GM12878 (cell line): ENCODE results near the gene LCT. TPM values are rescaled to one million over a fixed set of nuclear protein-coding genes. Genes with fewer than 3 reads are reported as not detected.
"Not testable (repeated sequence)": the region's sequence is repeated elsewhere in the genome, so short reads cannot be mapped to it uniquely, and the experiment has no call there.

Source experiments
- ATAC-seq: fragments of 200-7000 bp; cut with Tn5 transposase; 3 replicates; pipeline ENCODE4 v1.9.1; 2020; ENCODE audit warnings: mild to moderate bottlenecking, moderate library complexity
- BruUV-seq: library from RNA; stranded (reverse); fragments of 400-500 nt; replicated peaks from 2 replicates; lab custom pipeline; 2021; lab: Mats Ljungman, UMichigan
- CTCF ChIA-PET: fragments of 300-600 bp; sonication (Branson Sonifier 250); formaldehyde crosslinking; extraction: SDS; loops from one replicate; lab custom pipeline; 2021; ENCODE audit warnings: inconsistent platforms; lab: Yijun Ruan, JAX
- POLR2A ChIA-PET: fragments of 350-600 bp; formaldehyde crosslinking; extraction: SDS; loops from one replicate; lab custom pipeline; 2021; ENCODE audit warnings: inconsistent platforms; lab: Charles Lee
- RAD21 ChIA-PET: fragments of 300-600 bp; sonication (Branson Sonifier 250); formaldehyde crosslinking; loops from one replicate; lab custom pipeline; 2023; ENCODE audit warnings: antibody characterized with exemption; ENCODE audit not compliant: unreplicated experiment; lab: Charles Lee
- SMC1A ChIA-PET: fragments of 300-600 bp; sonication (Branson Sonifier 250); formaldehyde crosslinking; loops from one replicate; lab custom pipeline; 2023; ENCODE audit not compliant: unreplicated experiment, uncharacterized antibody; lab: Charles Lee
- DNase-seq: peaks from one replicate; pipeline ENCODE4 v3.0.0-alpha.2; 2011; ENCODE audit warnings: low read depth, low spot score
- FAIRE-seq: peaks from 3 replicates; lab custom pipeline; 2011; peaks lifted over from hg19 to GRCh38; lab: Jason Lieb, UNC
- H2AFZ ChIP-seq: 2 replicates; pipeline ENCODE4 v1.6.0; 2011; ENCODE audit warnings: low read depth, low read length, control low read depth; ENCODE audit not compliant: control insufficient read depth
- H3K27ac ChIP-seq: 2 replicates; pipeline ENCODE4 v1.5.1; 2011; ENCODE audit warnings: control low read depth; ENCODE audit not compliant: control insufficient read depth, insufficient read depth
- H3K27me3 ChIP-seq, 2 experiments: replicated peaks in 1 of 2; 2 replicates each; pipeline versions ENCODE4 v1.6.0 to v1.6.1; 2011; ENCODE audit warnings: low read length in 1 of 2; ENCODE audit not compliant: control insufficient read depth in 2 of 2, insufficient read depth in 2 of 2
- H3K36me3 ChIP-seq, 2 experiments: 2 replicates each; pipeline ENCODE4 v1.5.1; 2011; ENCODE audit warnings: low read length in 1 of 2; ENCODE audit not compliant: control insufficient read depth in 2 of 2, insufficient read depth in 2 of 2
- H3K4me1 ChIP-seq: 2 replicates; pipeline ENCODE4 v1.6.1; 2011; ENCODE audit warnings: mild to moderate bottlenecking, low read length, moderate library complexity, mixed read lengths; ENCODE audit not compliant: control insufficient read depth, insufficient read depth
- H3K4me2 ChIP-seq: 2 replicates; pipeline ENCODE4 v1.6.0; 2011; ENCODE audit warnings: control low read depth; ENCODE audit not compliant: control insufficient read depth, insufficient read depth
- H3K4me3 ChIP-seq: fragments of 200-600 bp; sonication (generic); 2 replicates; pipeline ENCODE4 v1.5.1; 2016
- H3K79me2 ChIP-seq: 2 replicates; pipeline ENCODE4 v1.6.0; 2011; ENCODE audit warnings: low read length; ENCODE audit not compliant: control insufficient read depth, insufficient read depth
- H3K9ac ChIP-seq: 2 replicates; pipeline ENCODE4 v1.8.0; 2011; ENCODE audit warnings: low read length, control low read depth, mixed read lengths; ENCODE audit not compliant: control insufficient read depth, insufficient read depth
- H3K9me3 ChIP-seq: replicated peaks from 3 replicates; pipeline ENCODE4 v1.5.1; 2011; ENCODE audit warnings: mild to moderate bottlenecking, low read length; ENCODE audit not compliant: control insufficient read depth, insufficient read depth
- H4K20me1 ChIP-seq: 2 replicates; pipeline ENCODE4 v1.6.0; 2011; ENCODE audit not compliant: control insufficient read depth, insufficient read depth
- HCFC1 ChIP-seq: fragments of 150-350 bp; IDR thresholded peaks from 2 replicates; pipeline ENCODE4 v1.6.1; 2014; ENCODE audit warnings: low read length
- MEF2A ChIP-seq: IDR thresholded peaks from 2 replicates; pipeline ENCODE4 v1.6.1; 2011; ENCODE audit warnings: low read depth, mild to moderate bottlenecking, low read length, moderate library complexity; ENCODE audit not compliant: insufficient read depth
- RBBP5 ChIP-seq: fragments of 200-600 bp; sonication (generic); conservative IDR thresholded peaks from 2 replicates; pipeline ENCODE4 v1.6.1; 2016
- SPI1 ChIP-seq: IDR thresholded peaks from 2 replicates; pipeline ENCODE4 v1.6.1; 2011; ENCODE audit warnings: low read depth, mild to moderate bottlenecking, low read length, moderate library complexity, borderline replicate concordance; ENCODE audit not compliant: insufficient read depth
- WGBS: methylation state at CpG from one replicate; pipeline ENCODE4 v1.1.6; 2016; ENCODE audit warnings: low lambda C conversion rate; ENCODE audit not compliant: insufficient replicate concordance, insufficient coverage; ENCODE audit errors: missing lambda C conversion rate; 5-methylcytosine and 5-hydroxymethylcytosine counted together
- in situ Hi-C: fragments of 300-500 bp; cut with MboI; formaldehyde crosslinking; loops from 9 replicates; pipeline ENCODE4 v1.14.3; 2018; ENCODE audit warnings: mixed read lengths
- intact Hi-C: fragments of 100-400 bp; cut with micrococcal nuclease; formaldehyde crosslinking; loops from one replicate; pipeline ENCODE4 v1.14.2; 2022; ENCODE audit not compliant: unreplicated experiment
- polyA plus RNA-seq, 11 experiments: library from polyadenylated mRNA; depleted of rRNA in 4 of 11; unstranded in 6 of 11; stranded (reverse) in 5 of 11; fragments of >200 nt; fragmentation: Nextera tagmentation in 4 of 11; fragmentation: Illumina TruSeq in 1 of 11; extraction: Ambion mirVana in 4 of 11; extraction: Trizol in 1 of 11; gene quantifications; 1 replicate in 1 of 11; 2 replicates in 10 of 11; pipeline versions ENCODE4 v1.2.1 to v1.2.3, GENCODE V29; 2011 to 2016; ENCODE audit warnings: inconsistent platforms in 2 of 11, missing spikeins in 2 of 11, low read depth in 1 of 11
- total RNA-seq, 4 experiments: library from RNA; depleted of rRNA in 3 of 4; stranded (reverse); fragments of >200 nt in 3 of 4; fragmentation: Illumina TruSeq in 1 of 4; extraction: Trizol in 1 of 4; gene quantifications; 2 replicates each; pipeline versions ENCODE4 v1.2.1 to v1.2.3, GENCODE V29; 2013 to 2021
- TF ChIP-seq, protein P1 (sequence below): fragments of 450-650 bp; IDR thresholded peaks from 2 replicates; pipeline ENCODE4 v1.6.1; 2017; ENCODE audit warnings: mild to moderate bottlenecking, moderate library complexity
- TF ChIP-seq, protein P2 (sequence below), 3 experiments: IDR thresholded peaks in 2 of 3; conservative IDR thresholded peaks in 1 of 3; 2 replicates each; pipeline ENCODE4 v1.5.1; 2011; ENCODE audit warnings: low read depth in 3 of 3, low read length in 3 of 3, mild to moderate bottlenecking in 3 of 3, control low read depth in 2 of 3, moderate library complexity in 2 of 3, inconsistent platforms in 1 of 3, mixed read lengths in 1 of 3; ENCODE audit not compliant: control insufficient read depth in 2 of 3, insufficient read depth in 1 of 3; ENCODE audit errors: extremely low read depth in 1 of 3

The LCT gene
- total and polyA plus RNA-seq, 10 of the 15 experiments (the other 5 are each of a cell fraction or from before 2014, with no cell fraction given), result 0.02 to 0.09 (median 0.07) TPM; not detected in 3

DNA sequence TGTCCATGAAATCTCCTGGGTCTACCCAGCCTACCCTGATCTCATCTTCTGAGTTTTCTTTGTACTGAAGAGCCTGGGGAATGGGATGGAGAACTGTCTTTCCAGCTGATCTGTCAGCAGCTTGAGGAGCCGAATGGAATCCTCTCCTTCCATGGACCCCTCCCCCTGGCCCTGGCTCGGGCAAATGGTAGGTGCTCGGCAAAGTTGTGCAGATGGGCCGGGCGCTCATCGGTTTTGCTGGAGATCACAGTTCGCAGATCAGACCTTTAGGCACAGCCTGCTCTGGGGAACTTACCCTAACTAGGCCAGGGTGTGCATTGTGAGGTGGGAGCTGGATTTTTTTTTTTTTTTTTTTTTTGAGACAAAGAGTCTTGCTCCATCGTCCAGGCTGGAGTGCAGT lies 40.4 kb downstream of the LCT start (continued):
- TF ChIP-seq, protein P1, sequence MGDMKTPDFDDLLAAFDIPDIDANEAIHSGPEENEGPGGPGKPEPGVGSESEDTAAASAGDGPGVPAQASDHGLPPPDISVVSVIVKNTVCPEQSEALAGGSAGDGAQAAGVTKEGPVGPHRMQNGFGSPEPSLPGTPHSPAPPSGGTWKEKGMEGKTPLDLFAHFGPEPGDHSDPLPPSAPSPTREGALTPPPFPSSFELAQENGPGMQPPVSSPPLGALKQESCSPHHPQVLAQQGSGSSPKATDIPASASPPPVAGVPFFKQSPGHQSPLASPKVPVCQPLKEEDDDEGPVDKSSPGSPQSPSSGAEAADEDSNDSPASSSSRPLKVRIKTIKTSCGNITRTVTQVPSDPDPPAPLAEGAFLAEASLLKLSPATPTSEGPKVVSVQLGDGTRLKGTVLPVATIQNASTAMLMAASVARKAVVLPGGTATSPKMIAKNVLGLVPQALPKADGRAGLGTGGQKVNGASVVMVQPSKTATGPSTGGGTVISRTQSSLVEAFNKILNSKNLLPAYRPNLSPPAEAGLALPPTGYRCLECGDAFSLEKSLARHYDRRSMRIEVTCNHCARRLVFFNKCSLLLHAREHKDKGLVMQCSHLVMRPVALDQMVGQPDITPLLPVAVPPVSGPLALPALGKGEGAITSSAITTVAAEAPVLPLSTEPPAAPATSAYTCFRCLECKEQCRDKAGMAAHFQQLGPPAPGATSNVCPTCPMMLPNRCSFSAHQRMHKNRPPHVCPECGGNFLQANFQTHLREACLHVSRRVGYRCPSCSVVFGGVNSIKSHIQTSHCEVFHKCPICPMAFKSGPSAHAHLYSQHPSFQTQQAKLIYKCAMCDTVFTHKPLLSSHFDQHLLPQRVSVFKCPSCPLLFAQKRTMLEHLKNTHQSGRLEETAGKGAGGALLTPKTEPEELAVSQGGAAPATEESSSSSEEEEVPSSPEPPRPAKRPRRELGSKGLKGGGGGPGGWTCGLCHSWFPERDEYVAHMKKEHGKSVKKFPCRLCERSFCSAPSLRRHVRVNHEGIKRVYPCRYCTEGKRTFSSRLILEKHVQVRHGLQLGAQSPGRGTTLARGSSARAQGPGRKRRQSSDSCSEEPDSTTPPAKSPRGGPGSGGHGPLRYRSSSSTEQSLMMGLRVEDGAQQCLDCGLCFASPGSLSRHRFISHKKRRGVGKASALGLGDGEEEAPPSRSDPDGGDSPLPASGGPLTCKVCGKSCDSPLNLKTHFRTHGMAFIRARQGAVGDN, result no peak
- TF ChIP-seq SPI1, result no peak
- TF ChIP-seq MEF2A, result no peak
- TF ChIP-seq HCFC1, result no peak
- no peak for TF ChIP-seq RBBP5

DNA sequence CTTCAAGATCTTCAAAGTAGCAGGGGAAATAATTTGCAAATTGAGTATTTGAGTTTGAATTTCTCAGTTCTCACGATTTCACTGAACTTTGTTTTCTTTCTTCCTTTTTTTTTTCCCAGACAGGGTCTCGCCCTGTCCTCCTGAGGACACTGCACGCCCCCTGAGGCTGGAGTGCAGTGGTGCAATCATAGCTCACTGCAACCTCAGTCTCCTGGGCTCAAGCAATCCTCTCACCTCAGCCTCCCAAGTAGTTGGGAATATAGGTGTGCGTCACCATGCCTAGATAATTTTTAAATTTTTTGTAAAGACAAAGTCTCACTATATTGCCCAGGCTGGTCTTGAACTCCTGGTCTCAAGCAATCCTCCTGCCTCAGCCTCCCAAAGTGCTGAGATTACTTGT lies 41.3 kb downstream of the LCT start:
- intact Hi-C loops, result loop anchor here (2.0 to 5.0 kb wide), 3 partner anchors 323 to 793 kb away; no protein-coding TSS in a partner anchor
- POLR2A ChIA-PET, result interaction anchor here (1.6 kb wide), 1 partner anchor 11 kb away, joined by 5 read pairs; no protein-coding TSS in a partner anchor
- BruUV-seq, H3K9ac ChIP-seq, H3K36me3 ChIP-seq, H3K27ac ChIP-seq, H3K4me2 ChIP-seq, DNase-seq, H4K20me1 ChIP-seq, H3K27me3 ChIP-seq, H3K9me3 ChIP-seq, H3K4me3 ChIP-seq, H2AFZ ChIP-seq, in situ Hi-C loops, H3K79me2 ChIP-seq, ATAC-seq, FAIRE-seq: not testable (repeated sequence)
- peaks cover 14% of the 10 kb centered on the region for H3K4me1 ChIP-seq
- SMC1A ChIA-PET, result interaction anchor here (0.6 to 1.6 kb wide), 5 partner anchors 27 to 86 kb away, joined by 3 to 4 read pairs (median 4); no protein-coding TSS in a partner anchor
- TF ChIP-seq, protein P2, sequence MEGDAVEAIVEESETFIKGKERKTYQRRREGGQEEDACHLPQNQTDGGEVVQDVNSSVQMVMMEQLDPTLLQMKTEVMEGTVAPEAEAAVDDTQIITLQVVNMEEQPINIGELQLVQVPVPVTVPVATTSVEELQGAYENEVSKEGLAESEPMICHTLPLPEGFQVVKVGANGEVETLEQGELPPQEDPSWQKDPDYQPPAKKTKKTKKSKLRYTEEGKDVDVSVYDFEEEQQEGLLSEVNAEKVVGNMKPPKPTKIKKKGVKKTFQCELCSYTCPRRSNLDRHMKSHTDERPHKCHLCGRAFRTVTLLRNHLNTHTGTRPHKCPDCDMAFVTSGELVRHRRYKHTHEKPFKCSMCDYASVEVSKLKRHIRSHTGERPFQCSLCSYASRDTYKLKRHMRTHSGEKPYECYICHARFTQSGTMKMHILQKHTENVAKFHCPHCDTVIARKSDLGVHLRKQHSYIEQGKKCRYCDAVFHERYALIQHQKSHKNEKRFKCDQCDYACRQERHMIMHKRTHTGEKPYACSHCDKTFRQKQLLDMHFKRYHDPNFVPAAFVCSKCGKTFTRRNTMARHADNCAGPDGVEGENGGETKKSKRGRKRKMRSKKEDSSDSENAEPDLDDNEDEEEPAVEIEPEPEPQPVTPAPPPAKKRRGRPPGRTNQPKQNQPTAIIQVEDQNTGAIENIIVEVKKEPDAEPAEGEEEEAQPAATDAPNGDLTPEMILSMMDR (IDR thresholded peaks at IDR 0.05 in 2 of 3, conservative IDR thresholded peaks at IDR 0.05 in 1 of 3; ENCODE audit: control insufficient read depth in 2 of 3, extremely low read depth in 1 of 3, insufficient read depth in 1 of 3, low read depth in 3 of 3, low read length in 3 of 3), result 0 out of 6 replicates have a peak, but pooled peaks of 2 of the 3 experiments have one; percentile 5 to 11
- RAD21 ChIA-PET, result interaction anchor here (0.6 kb wide), 1 partner anchor 531 kb away, joined by 4 read pairs; no protein-coding TSS in a partner anchor
- 78% methylated on average over 4 of the region's 4 CpGs for WGBS
- CTCF ChIA-PET, result interaction anchor here (0.6 to 5.8 kb wide), 8 partner anchors 14 to 807 kb away, joined by 3 to 38 read pairs (median 4); no protein-coding TSS in a partner anchor
